ENCODE data around the gene ZNF211. TPM values are rescaled to one million over a fixed set of nuclear protein-coding genes. Genes with fewer than 3 reads are reported as not detected.

Gene ZNF211
- total and polyA plus RNA-seq, 2 experiments from 2014 or later = 11.9 to 17.2 TPM

DNA sequence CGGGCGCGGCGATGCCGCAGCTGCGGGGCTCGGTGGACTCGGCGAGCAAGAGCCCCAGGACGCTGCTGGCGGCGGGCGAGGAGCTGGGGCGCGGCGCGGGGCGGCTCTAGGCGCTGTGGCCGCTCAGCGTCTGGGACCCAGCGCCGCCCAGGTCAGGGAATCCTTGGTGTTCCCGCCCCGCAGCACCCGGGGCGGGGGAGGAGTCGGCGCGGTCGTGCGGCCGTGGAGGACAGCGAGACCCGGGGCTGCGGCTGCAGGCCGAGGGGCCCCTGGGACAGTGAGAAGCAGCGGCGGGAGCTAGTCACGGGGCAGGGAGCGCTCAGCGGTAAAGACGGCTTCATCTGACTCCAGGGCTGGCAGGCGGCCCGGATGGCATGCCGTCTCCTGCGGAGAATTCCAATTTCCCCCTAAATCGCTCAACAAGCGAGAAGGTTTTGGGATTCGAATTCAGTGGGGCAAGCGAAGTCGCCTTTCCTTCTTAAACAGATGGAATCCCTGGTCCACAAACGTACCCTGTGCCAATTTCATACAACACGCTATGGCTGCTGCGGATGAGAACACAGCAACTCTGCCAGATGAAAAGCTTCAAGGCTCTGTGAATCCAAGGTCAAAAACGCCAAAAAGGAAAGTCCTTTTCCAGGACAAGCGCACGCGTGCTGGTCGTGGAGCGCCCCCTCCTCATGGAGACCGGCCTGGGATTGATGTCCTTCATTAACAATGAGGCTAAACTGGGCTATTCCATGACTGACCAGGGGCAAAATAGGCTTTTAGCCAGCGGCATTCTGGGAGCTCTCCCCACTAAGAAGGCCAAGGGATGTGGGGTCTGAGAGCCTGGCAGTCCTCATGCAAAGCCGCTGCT is 31.5 kb downstream of the ZNF211 start:
- Histone ChIP-seq H3K27me3 (peaks cover 7% of the 10 kb centered on the region), H2AFZ (peak overlapping the region; percentile 74), H3K9me3 (ENCODE audit: low read depth) (no peaks in the 10 kb centered on the region), H4K20me1 (ENCODE audit: insufficient read depth, poor library complexity, severe bottlenecking) (no peaks in the 10 kb centered on the region), H3K9me2 (replicated peaks; ENCODE audit: insufficient read depth) (no peaks in the 10 kb centered on the region), H3K27ac (peak overlapping the region; percentile 69), H3K4me1 (ENCODE audit: insufficient read depth) (no peaks in the 10 kb centered on the region), H3K79me2 (no peaks in the 10 kb centered on the region), H3K4me3 (peak overlapping the region; percentile 52), H3K36me3 (replicated peaks; ENCODE audit: insufficient read depth, low read depth) (no peaks in the 10 kb centered on the region), H3K4me2 (peak overlapping the region; percentile 82)
- no peak for TF ChIP-seq EZH2phosphoT487 (IDR thresholded peaks at IDR 0.05; ENCODE audit: low read depth, severe bottlenecking, unreplicated experiment)
- TF ChIP-seq, protein P1, sequence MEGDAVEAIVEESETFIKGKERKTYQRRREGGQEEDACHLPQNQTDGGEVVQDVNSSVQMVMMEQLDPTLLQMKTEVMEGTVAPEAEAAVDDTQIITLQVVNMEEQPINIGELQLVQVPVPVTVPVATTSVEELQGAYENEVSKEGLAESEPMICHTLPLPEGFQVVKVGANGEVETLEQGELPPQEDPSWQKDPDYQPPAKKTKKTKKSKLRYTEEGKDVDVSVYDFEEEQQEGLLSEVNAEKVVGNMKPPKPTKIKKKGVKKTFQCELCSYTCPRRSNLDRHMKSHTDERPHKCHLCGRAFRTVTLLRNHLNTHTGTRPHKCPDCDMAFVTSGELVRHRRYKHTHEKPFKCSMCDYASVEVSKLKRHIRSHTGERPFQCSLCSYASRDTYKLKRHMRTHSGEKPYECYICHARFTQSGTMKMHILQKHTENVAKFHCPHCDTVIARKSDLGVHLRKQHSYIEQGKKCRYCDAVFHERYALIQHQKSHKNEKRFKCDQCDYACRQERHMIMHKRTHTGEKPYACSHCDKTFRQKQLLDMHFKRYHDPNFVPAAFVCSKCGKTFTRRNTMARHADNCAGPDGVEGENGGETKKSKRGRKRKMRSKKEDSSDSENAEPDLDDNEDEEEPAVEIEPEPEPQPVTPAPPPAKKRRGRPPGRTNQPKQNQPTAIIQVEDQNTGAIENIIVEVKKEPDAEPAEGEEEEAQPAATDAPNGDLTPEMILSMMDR (IDR thresholded peaks at IDR 0.05; ENCODE audit: poor library complexity) = no peak
- no peak for TF ChIP-seq EZH2 (IDR thresholded peaks at IDR 0.05; ENCODE audit: borderline replicate concordance)
- WGBS (ENCODE audit: low lambda C conversion rate, missing lambda C conversion rate) = 5% methylated on average over 28 of the region's 64 CpGs
- peak; percentile 78 for DNase-seq (ENCODE audit: low spot score)

DNA sequence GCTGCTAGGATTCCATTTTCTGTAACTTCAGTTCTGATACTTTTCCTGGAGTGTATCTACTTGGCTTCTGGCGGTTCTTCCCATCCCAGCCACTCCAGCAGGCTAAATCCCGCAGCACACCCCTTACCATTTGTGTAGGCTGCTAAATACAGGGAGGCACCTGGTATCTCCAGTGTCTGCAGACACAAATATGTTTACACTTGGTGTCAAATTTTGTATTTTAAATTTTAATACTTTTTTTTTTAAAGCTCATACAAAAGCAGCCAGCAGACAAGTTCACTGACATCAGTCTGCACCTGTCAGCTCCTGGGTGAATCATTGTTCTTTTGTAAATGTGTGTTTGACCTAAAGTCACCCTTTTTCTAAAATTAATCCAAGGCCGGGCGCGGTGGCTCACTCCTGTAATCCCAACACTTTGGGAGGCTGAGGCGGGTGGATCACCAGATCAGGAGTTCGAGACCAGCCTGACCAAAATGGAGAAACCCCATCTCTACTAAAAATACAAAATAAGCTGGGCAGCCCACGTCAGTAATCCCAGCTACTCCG is 32.4 kb downstream of the ZNF211 start:
- Histone ChIP-seq H3K4me2 (no peak overlapping the region), H3K4me3 (no peak overlapping the region), H3K9me3 (ENCODE audit: low read depth) (no peaks in the 10 kb centered on the region), H3K27ac (peak overlapping the region; percentile 69), H3K9me2 (replicated peaks; ENCODE audit: insufficient read depth) (no peaks in the 10 kb centered on the region), H4K20me1 (ENCODE audit: insufficient read depth, poor library complexity, severe bottlenecking) (no peaks in the 10 kb centered on the region), H3K4me1 (ENCODE audit: insufficient read depth) (no peaks in the 10 kb centered on the region), H2AFZ (peak overlapping the region; percentile 74), H3K36me3 (replicated peaks; ENCODE audit: insufficient read depth, low read depth) (no peaks in the 10 kb centered on the region), H3K27me3 (no peaks in the 10 kb centered on the region), H3K79me2 (no peaks in the 10 kb centered on the region)
- DNase-seq (ENCODE audit: low spot score) = no peak
- 85% methylated on average over 9 of the region's 9 CpGs for WGBS (ENCODE audit: low lambda C conversion rate, missing lambda C conversion rate)
- TF ChIP-seq EZH2phosphoT487 (IDR thresholded peaks at IDR 0.05; ENCODE audit: low read depth, severe bottlenecking, unreplicated experiment) (no peak), EZH2 (IDR thresholded peaks at IDR 0.05; ENCODE audit: borderline replicate concordance) (no peak)
- TF ChIP-seq, protein P1 (IDR thresholded peaks at IDR 0.05; ENCODE audit: poor library complexity) = no peak

DNA sequence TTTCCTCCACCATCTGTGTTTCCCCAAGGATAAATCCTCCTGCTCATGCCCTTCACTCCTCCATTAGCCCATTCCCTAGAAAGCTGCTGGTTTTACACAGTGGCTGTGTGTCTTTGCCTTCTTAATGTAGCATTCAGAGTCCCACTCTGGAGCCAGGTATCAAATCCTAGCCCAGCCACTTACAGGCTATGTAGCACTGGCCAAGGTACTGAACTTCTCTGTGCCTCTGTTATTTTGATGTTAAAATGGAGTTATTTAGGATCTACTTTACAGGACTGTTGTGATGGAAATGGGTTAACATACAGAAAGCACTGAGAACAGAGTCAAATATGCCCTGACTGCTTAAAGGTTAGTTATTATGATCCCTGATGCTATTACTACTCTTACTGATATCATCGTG is 34.3 kb downstream of the ZNF211 start:
- no peak for DNase-seq (ENCODE audit: low spot score)
- TF ChIP-seq EZH2phosphoT487 (IDR thresholded peaks at IDR 0.05; ENCODE audit: low read depth, severe bottlenecking, unreplicated experiment) (no peak), EZH2 (IDR thresholded peaks at IDR 0.05; ENCODE audit: borderline replicate concordance) (no peak)
- TF ChIP-seq, protein P1 (IDR thresholded peaks at IDR 0.05; ENCODE audit: poor library complexity) = no peak
- no peaks in the 10 kb centered on the region for H3K27me3 ChIP-seq
- no peaks in the 10 kb centered on the region for H3K9me2 ChIP-seq (replicated peaks; ENCODE audit: insufficient read depth)
- H3K36me3 ChIP-seq (replicated peaks; ENCODE audit: insufficient read depth, low read depth) = no peaks in the 10 kb centered on the region
- no peak overlapping the region for H2AFZ ChIP-seq
- H3K27ac ChIP-seq = no peak overlapping the region
- no peak overlapping the region for H3K4me3 ChIP-seq
- H3K9me3 ChIP-seq (ENCODE audit: low read depth) = no peaks in the 10 kb centered on the region
- no peaks in the 10 kb centered on the region for H4K20me1 ChIP-seq (ENCODE audit: insufficient read depth, poor library complexity, severe bottlenecking)
- H3K4me1 ChIP-seq (ENCODE audit: insufficient read depth) = no peaks in the 10 kb centered on the region
- H3K4me2 ChIP-seq = no peak overlapping the region
- no peaks in the 10 kb centered on the region for H3K79me2 ChIP-seq
- WGBS (ENCODE audit: low lambda C conversion rate, missing lambda C conversion rate) = 85% methylated on average over 1 of the region's 1 CpG
